ENCODE results near the gene SH3RF1. TPM values are rescaled to one million over a fixed set of nuclear protein-coding genes. Genes with fewer than 3 reads are reported as not detected.

Gene SH3RF1
- polyA plus RNA-seq, 3 donors from 2014 or later, result 0.22 to 1.1 TPM; not detected in 1

DNA sequence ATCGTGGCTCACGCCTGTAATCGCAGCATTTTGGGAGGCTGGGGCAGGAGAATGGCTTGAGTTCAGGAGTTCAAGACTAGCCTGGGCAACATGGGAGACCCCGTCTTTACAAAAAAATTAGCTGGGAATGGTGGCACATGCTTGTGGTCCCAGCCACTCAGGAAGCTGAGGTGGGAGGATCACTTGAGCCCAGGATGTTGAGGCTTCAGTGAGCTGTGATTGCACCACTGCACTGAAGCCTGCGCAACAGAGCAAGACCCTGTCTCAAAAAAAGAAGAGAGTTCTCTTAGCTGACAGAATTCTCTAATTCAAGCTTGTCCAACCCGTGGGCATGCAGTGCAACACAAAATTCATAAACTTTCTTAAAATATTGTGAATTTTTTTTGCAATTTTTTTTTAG, 165.1 kb downstream of the SH3RF1 start:
- no peak overlapping the region for H3K4me3 Mint-ChIP-seq
- peaks cover 0 to 3% (median 0%) of the 10 kb centered on the region in 3 donors for H3K36me3 Mint-ChIP-seq
- no peaks in the 10 kb centered on the region for H3K27me3 Mint-ChIP-seq (ENCODE audit: low read depth in 3 of 3)
- H3K4me1 Mint-ChIP-seq, result no peaks in the 10 kb centered on the region
- no peak overlapping the region for H3K27ac Mint-ChIP-seq
- no peaks in the 10 kb centered on the region for H3K9me3 Mint-ChIP-seq
- no peak for DNase-seq

DNA sequence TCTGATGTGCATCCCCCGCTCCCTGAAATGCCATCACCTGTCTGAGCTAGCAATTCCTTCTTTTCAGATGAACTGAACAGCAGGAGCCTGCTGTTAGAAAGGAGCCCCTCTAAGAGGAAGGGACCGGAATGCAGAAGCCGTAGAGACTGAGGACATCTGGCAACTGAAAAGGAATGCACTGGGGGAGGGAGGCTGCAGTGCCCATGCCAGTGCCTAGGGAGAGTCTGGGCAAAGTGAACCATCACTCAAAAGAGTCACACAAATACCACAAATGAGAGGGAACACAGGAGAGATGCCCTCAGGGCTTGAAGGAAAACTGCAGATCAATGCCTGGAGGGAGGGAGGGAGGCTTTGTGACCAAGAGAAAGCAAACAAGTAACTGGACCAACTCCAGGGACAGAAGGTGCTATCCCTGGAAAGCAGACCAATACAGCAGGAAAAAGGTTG, 166.8 kb downstream of the SH3RF1 start:
- Mint-ChIP-seq H3K4me3 (no peak overlapping the region), H3K9me3 (no peaks in the 10 kb centered on the region), H3K36me3 (peaks cover 0 to 3% (median 0%) of the 10 kb centered on the region in 3 donors), H3K27me3 (ENCODE audit: low read depth in 3 of 3) (no peaks in the 10 kb centered on the region), H3K4me1 (no peaks in the 10 kb centered on the region), H3K27ac (no peak overlapping the region)
- no peak for DNase-seq

DNA sequence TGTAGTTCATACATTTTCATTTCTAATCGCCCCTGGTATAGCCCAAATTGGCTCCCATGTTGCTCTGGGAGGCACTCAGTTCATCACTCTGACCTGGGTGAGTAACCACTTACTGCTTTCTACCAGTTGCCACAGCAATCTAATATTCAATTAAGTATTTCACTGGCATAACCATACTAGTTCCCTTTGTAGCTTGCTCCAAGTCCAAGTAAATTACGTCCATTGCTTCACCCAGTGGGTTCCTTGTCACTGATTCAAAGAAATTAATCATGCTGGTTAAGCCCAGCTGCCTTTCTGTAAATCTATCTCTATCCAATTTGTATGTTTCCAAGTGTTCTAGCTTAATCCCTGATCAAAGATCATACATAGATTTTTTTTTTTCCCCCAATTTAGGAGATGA, 168.7 kb downstream of the SH3RF1 start:
- DNase-seq, result no peak
- H3K27me3 Mint-ChIP-seq (ENCODE audit: low read depth in 3 of 3), result peaks cover 0 to 2% (median 0%) of the 10 kb centered on the region in 3 donors
- H3K36me3 Mint-ChIP-seq, result peaks cover 0 to 3% (median 2%) of the 10 kb centered on the region in 3 donors
- H3K9me3 Mint-ChIP-seq, result no peaks in the 10 kb centered on the region
- peak overlapping the region in 1 of 6 donors; percentile 41 for H3K27ac Mint-ChIP-seq
- no peaks in the 10 kb centered on the region for H3K4me1 Mint-ChIP-seq
- no peak overlapping the region for H3K4me3 Mint-ChIP-seq

DNA sequence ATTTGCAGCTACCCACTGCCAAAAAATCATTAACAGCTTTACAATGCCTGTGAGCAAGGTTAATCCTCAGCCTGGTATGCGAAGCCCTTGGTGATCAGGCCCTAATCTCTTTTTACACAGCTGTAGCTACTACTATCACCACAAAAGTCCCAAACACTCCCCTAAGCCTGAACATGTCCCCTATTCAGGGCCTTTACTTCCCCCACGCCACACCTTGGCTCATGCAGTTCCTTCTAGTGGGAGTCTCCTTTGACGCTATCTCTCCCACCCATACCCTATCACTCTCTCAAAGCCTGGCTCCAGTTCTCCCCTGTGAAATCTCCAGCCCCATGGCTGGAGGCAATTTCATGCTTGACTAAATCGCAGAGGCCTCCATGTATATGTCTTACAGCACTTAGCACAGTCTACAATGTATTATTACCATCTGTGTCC, 170.1 kb downstream of the SH3RF1 start:
- DNase-seq, result no peak
- H3K4me3 Mint-ChIP-seq, result no peak overlapping the region
- no peaks in the 10 kb centered on the region for H3K4me1 Mint-ChIP-seq
- no peaks in the 10 kb centered on the region for H3K9me3 Mint-ChIP-seq
- peaks cover 0 to 3% (median 2%) of the 10 kb centered on the region in 3 donors for H3K36me3 Mint-ChIP-seq
- peaks cover 0 to 4% (median 0%) of the 10 kb centered on the region in 3 donors for H3K27me3 Mint-ChIP-seq (ENCODE audit: low read depth in 3 of 3)
- no peak overlapping the region for H3K27ac Mint-ChIP-seq

DNA sequence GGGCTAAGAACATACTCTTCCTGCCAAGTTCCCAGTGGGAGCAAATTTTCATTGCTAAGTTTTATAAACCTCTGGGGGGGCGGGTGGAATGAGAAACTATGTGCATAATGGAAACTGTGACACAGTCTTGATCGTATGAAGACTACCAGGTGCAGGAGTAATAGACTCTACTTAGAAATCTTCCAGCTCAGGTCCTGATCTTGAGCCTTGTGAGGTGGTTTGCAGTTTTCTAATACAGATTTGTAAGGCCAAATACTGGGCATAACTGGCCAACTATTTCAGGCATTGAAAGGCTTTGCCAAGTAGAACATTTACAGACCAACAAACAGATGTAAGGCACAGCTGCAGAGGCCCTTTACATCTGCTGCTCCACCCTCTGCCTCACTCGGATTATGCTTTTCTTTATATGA, 171.0 kb downstream of the SH3RF1 start:
- H3K27ac Mint-ChIP-seq, result no peak overlapping the region
- H3K36me3 Mint-ChIP-seq, result peaks cover 0 to 3% (median 2%) of the 10 kb centered on the region in 3 donors
- DNase-seq, result no peak
- peaks cover 3 to 7% of the 10 kb centered on the region in 2 donors for H3K4me1 Mint-ChIP-seq
- H3K4me3 Mint-ChIP-seq, result no peak overlapping the region
- H3K9me3 Mint-ChIP-seq, result no peaks in the 10 kb centered on the region
- H3K27me3 Mint-ChIP-seq (ENCODE audit: low read depth in 3 of 3), result peaks cover 0 to 4% (median 0%) of the 10 kb centered on the region in 3 donors

DNA sequence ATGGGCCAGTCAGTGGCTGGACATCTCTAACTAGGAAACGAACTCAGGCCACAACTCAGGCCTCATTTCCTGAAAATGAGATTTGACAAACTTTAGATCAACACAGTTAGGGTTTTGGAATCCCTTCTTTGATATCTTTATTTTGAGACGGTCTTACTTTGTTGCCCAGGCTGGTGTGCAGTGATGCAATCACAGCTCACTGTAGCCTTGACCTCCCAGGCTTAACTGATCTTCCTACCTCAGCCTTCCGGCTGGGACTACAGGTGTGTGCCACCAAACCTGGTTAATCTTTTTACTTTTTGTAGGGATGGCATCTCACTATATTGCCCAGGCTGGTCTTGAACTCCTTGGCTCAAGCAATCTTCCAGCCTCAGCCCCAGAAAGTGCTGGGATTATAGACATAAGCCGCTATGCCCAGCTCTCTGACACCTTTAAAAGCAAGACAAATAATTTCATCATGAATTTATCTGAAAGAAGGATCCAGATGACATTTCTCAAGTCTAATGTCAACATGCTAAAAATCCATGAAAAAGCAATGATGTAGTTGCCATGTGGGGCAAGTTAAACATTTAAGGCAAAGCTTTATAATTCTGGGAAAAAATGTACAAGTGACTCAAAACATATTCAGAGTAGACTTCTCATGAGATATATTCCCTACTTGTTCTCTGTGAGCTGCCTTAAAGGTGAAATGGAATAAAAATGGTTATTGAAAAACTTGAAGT, 171.6 kb downstream of the SH3RF1 start:
- Mint-ChIP-seq H3K36me3 (peaks cover 0 to 3% (median 2%) of the 10 kb centered on the region in 3 donors), H3K9me3 (no peaks in the 10 kb centered on the region), H3K27ac (no peak overlapping the region), H3K4me3 (no peak overlapping the region), H3K4me1 (peaks cover 3 to 7% of the 10 kb centered on the region in 2 donors), H3K27me3 (ENCODE audit: low read depth in 3 of 3) (peaks cover 0 to 4% (median 0%) of the 10 kb centered on the region in 3 donors)
- no peak for DNase-seq

DNA sequence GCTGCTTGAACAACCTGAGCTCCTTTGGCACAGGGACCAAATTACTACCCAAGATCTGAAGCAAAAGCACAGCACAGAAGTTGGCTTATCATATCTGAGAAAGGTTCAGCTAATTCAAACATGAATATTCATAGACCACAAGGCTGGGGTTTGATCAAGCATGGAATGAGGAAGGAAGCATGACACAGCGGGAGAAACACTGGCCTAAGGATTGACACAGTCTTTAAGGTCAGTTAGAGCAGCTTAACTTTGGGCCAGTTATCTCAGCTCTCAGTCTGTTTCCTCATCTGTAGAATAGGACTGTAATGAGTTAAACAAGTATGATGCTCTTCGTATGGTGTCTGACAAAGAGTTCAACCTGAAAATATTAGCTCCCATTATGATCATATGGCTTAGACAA, 172.2 kb downstream of the SH3RF1 start:
- Mint-ChIP-seq H3K4me1 (peaks cover 3 to 7% of the 10 kb centered on the region in 2 donors), H3K27ac (no peak overlapping the region)

DNA sequence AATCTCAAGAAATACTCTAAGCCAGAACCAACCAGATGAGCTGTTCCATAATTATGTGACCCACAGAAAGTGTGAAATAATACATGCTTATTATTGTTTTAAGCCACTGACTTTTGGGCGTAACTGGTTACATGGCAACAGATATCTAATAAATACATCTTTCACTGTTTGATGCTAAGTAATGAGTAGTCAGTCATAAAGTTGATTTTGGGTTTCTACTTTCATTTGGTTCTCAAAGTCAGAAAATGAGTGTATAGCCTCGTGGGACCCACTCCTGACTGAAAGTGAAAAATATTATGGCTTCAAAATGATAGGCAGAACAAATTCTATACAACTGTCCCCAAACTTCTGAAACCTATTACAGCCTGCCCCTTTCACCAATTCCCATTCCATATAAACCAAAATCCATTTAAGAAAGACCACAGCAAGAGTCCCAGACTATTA, 172.7 kb downstream of the SH3RF1 start:
- no peaks in the 10 kb centered on the region for H3K9me3 Mint-ChIP-seq
- no peak for DNase-seq
- no peak overlapping the region for H3K4me3 Mint-ChIP-seq
- peaks cover 0 to 2% (median 0%) of the 10 kb centered on the region in 3 donors for H3K36me3 Mint-ChIP-seq
- H3K4me1 Mint-ChIP-seq, result peaks cover 3 to 7% of the 10 kb centered on the region in 2 donors
- peaks cover 0 to 4% (median 0%) of the 10 kb centered on the region in 3 donors for H3K27me3 Mint-ChIP-seq (ENCODE audit: low read depth in 3 of 3)
- no peak overlapping the region for H3K27ac Mint-ChIP-seq

More for the DNA sequence above, 172.2 kb downstream of the SH3RF1 start:
- H3K27me3 Mint-ChIP-seq (ENCODE audit: low read depth in 3 of 3), result peaks cover 0 to 4% (median 0%) of the 10 kb centered on the region in 3 donors
- H3K4me3 Mint-ChIP-seq, result no peak overlapping the region
- no peaks in the 10 kb centered on the region for H3K9me3 Mint-ChIP-seq
- no peak for DNase-seq
- H3K36me3 Mint-ChIP-seq, result peaks cover 0 to 2% (median 0%) of the 10 kb centered on the region in 3 donors

DNA sequence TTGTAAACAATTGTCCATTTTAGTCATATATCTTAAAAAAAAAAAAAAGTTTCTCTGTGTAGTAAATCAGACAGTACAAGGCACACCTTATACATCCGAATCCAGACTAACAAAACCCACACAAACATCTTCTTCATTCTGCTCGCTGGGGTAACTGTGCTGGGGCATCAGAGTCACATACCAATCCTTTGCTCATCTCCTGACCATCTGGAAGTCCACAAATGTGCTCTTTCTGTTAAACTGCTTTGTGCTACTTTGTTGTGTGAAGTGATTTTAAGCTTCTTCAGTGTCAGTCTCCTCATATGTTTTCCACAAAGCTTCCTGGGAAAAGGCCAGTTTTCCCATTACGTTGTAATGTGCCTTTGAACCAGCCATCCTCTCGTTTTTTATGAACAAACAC, 174.5 kb downstream of the SH3RF1 start:
- Mint-ChIP-seq H3K27me3 (ENCODE audit: low read depth in 3 of 3) (peaks cover 0 to 4% (median 0%) of the 10 kb centered on the region in 3 donors), H3K36me3 (peaks cover 0 to 2% (median 0%) of the 10 kb centered on the region in 3 donors), H3K9me3 (peaks cover 0 to 6% (median 0%) of the 10 kb centered on the region in 6 donors), H3K27ac (no peak overlapping the region), H3K4me3 (no peak overlapping the region), H3K4me1 (peaks cover 3 to 7% of the 10 kb centered on the region in 2 donors)
- no peak for DNase-seq

DNA sequence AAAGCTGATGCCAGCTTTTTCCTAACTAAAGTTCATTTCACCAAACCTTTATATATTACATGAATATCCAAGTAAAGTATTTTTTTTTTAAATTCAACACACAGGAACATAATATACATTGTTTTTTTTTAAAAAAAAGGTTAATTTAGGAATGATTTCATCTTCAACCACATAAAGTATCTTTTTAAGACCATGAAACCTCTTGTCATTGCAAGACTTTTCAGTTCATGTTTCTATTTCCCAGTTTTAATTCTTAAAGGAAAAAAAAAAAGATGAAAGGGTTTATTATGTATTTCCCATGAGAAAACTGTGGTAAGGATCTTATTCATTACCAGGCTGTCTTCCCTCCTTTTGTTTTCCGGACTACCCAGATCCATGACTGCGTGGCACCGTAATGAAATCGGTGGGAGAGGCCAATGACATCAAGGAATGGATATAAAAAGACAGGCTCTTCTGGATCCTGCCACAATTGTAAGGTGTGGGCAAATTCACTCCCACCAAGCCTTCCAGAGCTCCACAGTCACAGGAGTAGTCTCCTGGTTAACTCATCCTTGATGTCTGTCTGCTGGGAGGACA, 176.0 kb downstream of the SH3RF1 start:
- peaks cover 3 to 7% of the 10 kb centered on the region in 2 donors for H3K4me1 Mint-ChIP-seq
- no peak overlapping the region for H3K27ac Mint-ChIP-seq
- DNase-seq, result no peak
- peaks cover 0 to 4% (median 2%) of the 10 kb centered on the region in 3 donors for H3K36me3 Mint-ChIP-seq
- H3K9me3 Mint-ChIP-seq, result peaks cover 4 to 12% (median 6%) of the 10 kb centered on the region in 6 donors
- peaks cover 0 to 4% (median 0%) of the 10 kb centered on the region in 3 donors for H3K27me3 Mint-ChIP-seq (ENCODE audit: low read depth in 3 of 3)
- H3K4me3 Mint-ChIP-seq, result no peak overlapping the region

DNA sequence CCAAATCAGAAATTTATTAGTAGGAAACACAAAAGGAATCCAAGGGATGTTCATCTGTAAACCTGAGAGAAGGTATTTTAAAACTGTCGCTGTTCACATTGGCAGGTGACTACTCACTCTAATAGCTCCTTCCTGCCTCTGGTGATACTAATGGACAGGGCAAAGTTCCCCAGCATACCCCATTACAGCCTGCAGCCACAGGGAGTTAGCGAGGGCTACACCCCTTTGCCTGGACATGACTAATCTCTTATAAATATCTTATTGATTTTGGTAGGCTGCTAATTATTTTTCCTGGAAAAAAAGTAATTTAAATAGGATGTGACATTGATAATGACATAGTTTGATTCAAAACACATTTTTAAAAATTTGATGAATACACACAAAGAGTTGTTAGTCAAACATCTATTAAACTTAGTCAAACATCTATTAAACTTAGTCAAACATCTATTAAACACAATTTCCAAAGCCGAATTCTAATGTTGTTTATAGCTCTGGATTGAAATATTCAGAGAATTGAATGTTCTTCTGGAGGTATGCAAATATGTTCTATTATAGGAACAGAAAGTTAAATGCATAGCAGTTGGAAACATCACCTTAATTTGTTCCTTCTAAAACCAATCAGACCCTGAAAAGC, 177.8 kb downstream of the SH3RF1 start:
- Mint-ChIP-seq H3K9me3 (peaks cover 6 to 12% (median 6%) of the 10 kb centered on the region in 6 donors), H3K4me1 (peaks cover 3 to 7% of the 10 kb centered on the region in 2 donors), H3K4me3 (no peak overlapping the region), H3K27me3 (ENCODE audit: low read depth in 3 of 3) (peaks cover 0 to 4% (median 0%) of the 10 kb centered on the region in 3 donors), H3K36me3 (peaks cover 0 to 4% (median 2%) of the 10 kb centered on the region in 3 donors), H3K27ac (no peak overlapping the region)
- no peak for DNase-seq

DNA sequence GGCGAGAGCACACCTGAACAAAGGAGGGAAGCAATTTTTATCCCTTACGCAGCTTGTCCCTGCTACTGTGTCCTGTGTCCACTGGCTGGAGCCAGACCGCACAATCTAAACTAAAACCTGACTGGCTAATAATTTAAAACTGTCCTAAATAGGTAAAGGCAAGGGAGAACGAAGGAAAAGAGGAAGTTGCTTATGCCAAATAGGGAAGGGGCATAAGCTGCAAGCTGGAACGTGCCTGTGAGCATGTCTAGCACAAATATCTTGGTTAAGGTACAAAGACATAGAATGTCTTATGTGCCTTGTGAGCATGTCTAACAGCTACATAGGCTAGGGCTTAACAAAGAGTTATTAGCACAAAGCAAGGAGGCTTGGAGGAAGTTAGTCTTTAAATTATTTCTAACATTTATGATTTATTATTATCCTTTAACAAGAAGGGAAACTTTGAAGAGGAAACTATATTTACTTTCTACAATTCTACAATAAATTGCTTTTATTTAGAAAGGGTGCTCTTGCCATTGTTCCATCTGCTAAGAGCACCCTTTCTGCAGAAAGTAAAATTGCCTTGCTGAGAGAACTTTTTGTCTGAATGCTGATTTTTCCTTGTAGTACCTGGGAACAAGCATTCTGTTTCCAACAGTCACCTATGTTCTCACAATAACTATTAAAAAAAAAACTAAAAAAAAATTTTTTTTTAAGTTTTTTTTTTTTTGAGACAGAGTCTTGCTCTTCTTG, 180.1 kb downstream of the SH3RF1 start:
- Mint-ChIP-seq H3K36me3 (peaks cover 0 to 4% (median 3%) of the 10 kb centered on the region in 3 donors), H3K9me3 (peaks cover 6 to 12% (median 6%) of the 10 kb centered on the region in 6 donors), H3K4me1 (peaks cover 3 to 7% of the 10 kb centered on the region in 2 donors), H3K27ac (no peak overlapping the region), H3K27me3 (ENCODE audit: low read depth in 3 of 3) (peaks cover 0 to 1% (median 0%) of the 10 kb centered on the region in 3 donors), H3K4me3 (no peak overlapping the region)
- no peak for DNase-seq

DNA sequence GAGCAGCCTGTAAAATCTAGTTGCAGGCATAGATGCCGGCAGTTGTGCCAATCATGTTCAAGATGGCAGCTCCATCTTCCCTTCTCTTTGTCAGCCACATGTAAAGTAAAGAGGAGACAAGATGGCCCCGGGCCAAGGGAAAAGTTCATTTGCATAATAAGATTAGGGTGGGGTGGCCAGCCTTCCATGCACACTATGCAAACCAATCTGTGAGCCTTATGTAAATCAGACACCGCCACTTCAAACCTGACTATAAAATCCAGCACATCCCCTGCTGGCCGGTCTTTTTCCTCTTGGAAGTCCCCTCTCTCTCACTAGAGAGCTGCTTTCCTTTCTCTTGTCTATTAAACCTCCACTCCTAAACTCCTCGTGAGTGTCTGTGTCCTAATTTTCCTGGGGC, 181.8 kb downstream of the SH3RF1 start:
- H3K36me3 Mint-ChIP-seq, result peaks cover 0 to 4% (median 3%) of the 10 kb centered on the region in 3 donors
- H3K9me3 Mint-ChIP-seq, result peaks cover 6 to 12% (median 6%) of the 10 kb centered on the region in 6 donors
- peaks cover 0 to 1% (median 0%) of the 10 kb centered on the region in 3 donors for H3K27me3 Mint-ChIP-seq (ENCODE audit: low read depth in 3 of 3)
- H3K4me3 Mint-ChIP-seq, result no peak overlapping the region
- no peak for DNase-seq
- H3K27ac Mint-ChIP-seq, result no peak overlapping the region
- no peaks in the 10 kb centered on the region for H3K4me1 Mint-ChIP-seq

Data from immature natural killer cell (primary cell).